Naive thymus-derived CD4-positive, alpha-beta T cell (primary cell): Measurements from ENCODE around the gene RNF13. TPM values are rescaled to one million over a fixed set of nuclear protein-coding genes. Genes with fewer than 3 reads are reported as not detected.

Experiments
- ATAC-seq: fragments of 150-1000 bp; cut with Tn5 transposase; 2 replicates; pipeline ENCODE4 v1.10.0; 2021; ENCODE audit warnings: mild to moderate bottlenecking, moderate library complexity
- CTCF ChIA-PET: fragments of 350-600 bp; sonication (Branson Sonifier 250); formaldehyde crosslinking; loops from one replicate; lab custom pipeline; 2021; ENCODE audit warnings: antibody characterized with exemption; lab: Charles Lee
- POLR2A ChIA-PET: fragments of 350-600 bp; sonication (Branson Sonifier 250); formaldehyde crosslinking; loops from one replicate; lab custom pipeline; 2021; ENCODE audit warnings: antibody characterized with exemption, inconsistent platforms; lab: Charles Lee
- DNase-seq, 9 donors: peaks; one replicate each; pipeline versions ENCODE4 v3.0.0 to v3.0.0-alpha.2; 2020 to 2022; ENCODE audit warnings: mixed read lengths in 1 of 9
- H3K27ac ChIP-seq: one replicate; pipeline ENCODE4 v1.7.0; 2013; ENCODE audit warnings: mild to moderate bottlenecking, low read depth, low read length, moderate library complexity
- H3K27me3 ChIP-seq, 2 donors: one replicate each; pipeline ENCODE4 v1.7.0; 2013; ENCODE audit warnings: low read length in 2 of 2, mild to moderate bottlenecking in 2 of 2, moderate library complexity in 2 of 2; ENCODE audit not compliant: control insufficient read depth in 2 of 2, insufficient read depth in 2 of 2
- H3K36me3 ChIP-seq, 3 experiments: 1 replicate in 2 of 3; 2 replicates in 1 of 3; pipeline ENCODE4 v1.7.0; 2013; ENCODE audit warnings: low read length in 3 of 3, mild to moderate bottlenecking in 3 of 3, moderate library complexity in 1 of 3; ENCODE audit not compliant: insufficient read depth in 3 of 3, control insufficient read depth in 2 of 3
- H3K4me1 ChIP-seq, 2 donors: one replicate each; pipeline ENCODE4 v1.7.0; 2013; ENCODE audit warnings: low read length in 2 of 2, mild to moderate bottlenecking in 2 of 2, moderate library complexity in 1 of 2; ENCODE audit not compliant: control insufficient read depth in 2 of 2, insufficient read depth in 2 of 2
- H3K4me3 ChIP-seq: 2 replicates; pipeline ENCODE4 v1.7.0; 2013; ENCODE audit warnings: mild to moderate bottlenecking, low read length
- H3K9me3 ChIP-seq, 3 experiments: 1 replicate in 2 of 3; 2 replicates in 1 of 3; pipeline ENCODE4 v1.7.0; 2013; ENCODE audit warnings: low read length in 3 of 3; ENCODE audit not compliant: control insufficient read depth in 2 of 3
- H3K27ac Mint-ChIP-seq, 9 donors: one replicate each; pipeline ENCODE4 v1.8.0; 2020 to 2022; ENCODE audit warnings: mixed read lengths in 9 of 9, mild to moderate bottlenecking in 8 of 9, moderate library complexity in 5 of 9, inconsistent platforms in 2 of 9
- H3K27me3 Mint-ChIP-seq, 5 donors: one replicate each; pipeline ENCODE4 v1.8.0; 2021 to 2022; ENCODE audit warnings: mixed read lengths in 5 of 5, mild to moderate bottlenecking in 1 of 5
- H3K36me3 Mint-ChIP-seq, 5 donors: one replicate each; pipeline ENCODE4 v1.8.0; 2020 to 2022; ENCODE audit warnings: mixed read lengths in 5 of 5, mild to moderate bottlenecking in 3 of 5, inconsistent platforms in 1 of 5
- H3K4me1 Mint-ChIP-seq, 7 donors: one replicate each; pipeline ENCODE4 v1.8.0; 2020 to 2022; ENCODE audit warnings: mixed read lengths in 7 of 7, mild to moderate bottlenecking in 3 of 7, inconsistent platforms in 1 of 7
- H3K4me3 Mint-ChIP-seq, 10 donors: one replicate each; pipeline ENCODE4 v1.8.0; 2020 to 2022; ENCODE audit warnings: mild to moderate bottlenecking in 10 of 10, mixed read lengths in 10 of 10, moderate library complexity in 6 of 10, inconsistent platforms in 2 of 10
- H3K9me3 Mint-ChIP-seq, 11 donors: one replicate each; pipeline ENCODE4 v1.8.0; 2020 to 2022; ENCODE audit warnings: mixed read lengths in 11 of 11, mild to moderate bottlenecking in 4 of 11, inconsistent platforms in 1 of 11, moderate library complexity in 1 of 11
- intact Hi-C, 2 donors: fragments of 100-400 bp; cut with micrococcal nuclease; formaldehyde crosslinking; loops; one replicate each; pipeline ENCODE4 v1.15.1; 2023
- polyA plus RNA-seq, 2 donors: library from polyadenylated mRNA; unstranded; fragments of 300-500 nt; fragmentation: Illumina TruSeq; gene quantifications; one replicate each; pipeline ENCODE4 v1.2.3, GENCODE V29; 2021
- total RNA-seq, 6 experiments: library from RNA in 5 of 6; stranded (reverse) in 5 of 6; gene quantifications; 1 replicate in 5 of 6; 2 replicates in 1 of 6; pipeline ENCODE4 v1.2.3 and lab custom pipeline; 2021 to 2026

RNF13 gene, protein sequence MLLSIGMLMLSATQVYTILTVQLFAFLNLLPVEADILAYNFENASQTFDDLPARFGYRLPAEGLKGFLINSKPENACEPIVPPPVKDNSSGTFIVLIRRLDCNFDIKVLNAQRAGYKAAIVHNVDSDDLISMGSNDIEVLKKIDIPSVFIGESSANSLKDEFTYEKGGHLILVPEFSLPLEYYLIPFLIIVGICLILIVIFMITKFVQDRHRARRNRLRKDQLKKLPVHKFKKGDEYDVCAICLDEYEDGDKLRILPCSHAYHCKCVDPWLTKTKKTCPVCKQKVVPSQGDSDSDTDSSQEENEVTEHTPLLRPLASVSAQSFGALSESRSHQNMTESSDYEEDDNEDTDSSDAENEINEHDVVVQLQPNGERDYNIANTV
- total RNA-seq (10 to 100 TPM; 41.2 to 68.5 (median 66.1) TPM), polyA plus RNA-seq (100 to 1,000 TPM; 106 to 131 TPM), total RNA-seq (lab: John Stamatoyannopoulos, UW) (31.0 reads per million, percentile 60 among the genes with 10 or more reads in this experiment)

- POLR2A ChIA-PET, result interaction anchor here (0.8 to 2.8 kb wide), 4 partner anchors 9 to 595 kb away, joined by 3 to 20 read pairs (median 5); partner anchors contain the start of genes COMMD2 and TSC22D2
- Histone ChIP-seq H3K9me3 (no peaks in the 10 kb centered on the region), H3K4me3 (peak within 1 kb of the TSS; percentile 95), H3K27ac (peak within 1 kb of the TSS; percentile 94), H3K36me3 (peaks cover 0 to 9% (median 0%) of the 10 kb centered on the region in 3 experiments), H3K4me1 (peaks cover 16 to 34% of the 10 kb centered on the region in 2 donors), H3K27me3 (no peaks in the 10 kb centered on the region)
- intact Hi-C loops, result loop anchor here (1.0 to 10.0 kb wide), 18 partner anchors 45 to 1392 kb away; partner anchors contain the start of genes COMMD2 (in 2 of the 2), ERICH6 (in 2 of the 2), GYG1 (in 2 of the 2) and HLTF (in 2 of the 2)
- H3K27me3 Mint-ChIP-seq, result peaks cover 0 to 14% (median 4%) of the 10 kb centered on the region in 5 donors
- peaks cover 0 to 16% (median 6%) of the 10 kb centered on the region in 5 donors for H3K36me3 Mint-ChIP-seq
- peak within 1 kb of the TSS; percentile 97 to 100 (median 99) for H3K27ac Mint-ChIP-seq
- peak within 1 kb of the TSS; percentile 96 to 100 (median 99) for H3K4me3 Mint-ChIP-seq
- DNase-seq, result peak; percentile 80 to 94 (median 92)
- CTCF ChIA-PET, result no interaction called here
- ATAC-seq, result peak; percentile 96
- no peaks in the 10 kb centered on the region for H3K9me3 Mint-ChIP-seq
- H3K4me1 Mint-ChIP-seq, result peaks cover 39 to 54% (median 47%) of the 10 kb centered on the region in 7 donors
Measured at GRCh38 chr3:149812606-149813366, at the start of gene RNF13. RNF13 (plus strand) TSS chr3:149813215; CDS start chr3:149846027, 32,812 bp downstream.

GRCh38 chr3:149763565-149764195 lies 49.3 kb upstream of the RNF13 start:
- Histone ChIP-seq H3K9me3 (no peaks in the 10 kb centered on the region), H3K36me3 (no peaks in the 10 kb centered on the region), H3K4me3 (no peak overlapping the region), H3K27ac (no peak overlapping the region), H3K27me3 (no peaks in the 10 kb centered on the region), H3K4me1 (no peaks in the 10 kb centered on the region)
- H3K27ac Mint-ChIP-seq, result no peak overlapping the region
- no peak for DNase-seq
- H3K36me3 Mint-ChIP-seq, result no peaks in the 10 kb centered on the region
- H3K27me3 Mint-ChIP-seq, result peaks cover 14 to 36% (median 16%) of the 10 kb centered on the region in 5 donors
- POLR2A ChIA-PET, result interaction anchor here (1.3 kb wide), 1 partner anchor 12 kb away, joined by 3 read pairs; the partner anchor contains the start of gene COMMD2
- H3K4me1 Mint-ChIP-seq, result peaks cover 0 to 2% (median 0%) of the 10 kb centered on the region in 7 donors
- intact Hi-C loops, result no loop called here
- no peaks in the 10 kb centered on the region for H3K9me3 Mint-ChIP-seq
- CTCF ChIA-PET, result no interaction called here
- no peak overlapping the region for H3K4me3 Mint-ChIP-seq
- no peak for ATAC-seq

DNA sequence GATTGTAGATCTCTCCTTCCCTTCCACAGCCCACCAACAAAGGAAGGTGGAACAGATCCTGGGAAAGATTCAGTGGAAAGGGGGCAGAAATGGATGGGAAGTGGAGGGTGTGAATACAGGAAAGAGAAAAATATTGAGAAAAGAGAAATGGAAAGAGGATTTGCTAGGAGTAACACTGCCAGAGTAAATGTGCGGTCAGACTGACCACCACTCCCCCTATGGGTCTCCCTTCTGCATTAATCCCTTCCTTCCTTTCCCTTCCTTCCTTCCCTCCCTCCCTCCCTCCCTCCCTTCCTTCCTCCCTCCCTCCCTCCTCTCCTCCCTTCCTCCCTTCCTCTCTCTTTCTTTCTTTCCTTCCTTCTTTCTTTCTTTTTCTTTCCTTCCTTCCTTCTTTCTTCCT lies 48.7 kb upstream of the RNF13 start:
- intact Hi-C loops, result no loop called here
- DNase-seq, result no peak
- POLR2A ChIA-PET, result interaction anchor here (1.3 to 1.4 kb wide), 2 partner anchors 13 kb away, joined by 3 to 5 read pairs; partner anchors contain the start of gene COMMD2
- H3K27me3 ChIP-seq, result no peaks in the 10 kb centered on the region
- no peaks in the 10 kb centered on the region for H3K9me3 Mint-ChIP-seq
- H3K4me1 Mint-ChIP-seq, result peaks cover 0 to 2% (median 0%) of the 10 kb centered on the region in 7 donors
- H3K4me3 ChIP-seq, result no peak overlapping the region
- no peaks in the 10 kb centered on the region for H3K9me3 ChIP-seq
- H3K4me3 Mint-ChIP-seq, result no peak overlapping the region
- no peaks in the 10 kb centered on the region for H3K36me3 Mint-ChIP-seq
- CTCF ChIA-PET, result no interaction called here
- no peak overlapping the region for H3K27ac ChIP-seq
- H3K27ac Mint-ChIP-seq, result no peak overlapping the region
- no peaks in the 10 kb centered on the region for H3K4me1 ChIP-seq
- ATAC-seq, result no peak
- no peaks in the 10 kb centered on the region for H3K36me3 ChIP-seq
- H3K27me3 Mint-ChIP-seq, result peaks cover 14 to 34% (median 19%) of the 10 kb centered on the region in 5 donors

DNA sequence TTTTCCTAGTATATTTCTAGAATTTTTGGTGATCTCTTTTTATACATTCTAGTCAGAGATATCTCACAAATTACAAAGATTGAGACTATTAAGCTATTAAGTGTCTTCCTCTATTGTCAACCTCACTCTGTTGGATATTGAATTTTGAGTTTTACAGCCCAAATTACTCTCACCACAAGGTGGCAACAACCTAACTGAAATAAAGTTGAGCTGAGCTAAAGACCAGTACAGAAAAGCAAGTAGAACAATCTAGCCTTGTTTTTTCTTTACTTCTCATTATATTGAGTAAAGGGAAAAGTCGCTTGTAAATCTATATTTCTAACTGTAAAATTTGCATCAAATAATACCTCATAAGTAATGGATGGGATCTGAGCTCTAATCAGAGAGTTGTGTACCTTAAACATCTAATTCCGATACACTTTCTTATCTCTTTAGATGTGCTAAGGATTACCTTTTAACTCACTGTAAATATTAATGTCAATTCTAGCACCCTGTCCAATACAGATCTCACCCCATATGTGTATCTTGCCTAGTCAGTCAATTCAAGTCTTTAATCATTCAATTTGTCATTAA lies 47.2 kb upstream of the RNF13 start:
- DNase-seq (no peak), ATAC-seq (no peak)
- POLR2A ChIA-PET, result interaction anchor here (0.5 to 1.4 kb wide), 2 partner anchors 15 to 42 kb away, joined by 3 to 5 read pairs; no protein-coding TSS in a partner anchor
- H3K9me3 ChIP-seq, result no peaks in the 10 kb centered on the region
- H3K27ac Mint-ChIP-seq, result no peak overlapping the region
- intact Hi-C loops, result loop anchor here in 1 of 2 donors (1.0 to 5.0 kb wide), 2 partner anchors 46 to 418 kb away; partner anchors contain the start of gene RNF13
- no peaks in the 10 kb centered on the region for H3K27me3 ChIP-seq
- H3K36me3 ChIP-seq, result no peaks in the 10 kb centered on the region
- H3K9me3 Mint-ChIP-seq, result no peaks in the 10 kb centered on the region
- H3K4me3 Mint-ChIP-seq, result no peak overlapping the region
- H3K4me3 ChIP-seq, result no peak overlapping the region
- CTCF ChIA-PET, result interaction anchor here (0.7 to 1.9 kb wide), 2 partner anchors 43 to 606 kb away, joined by 3 to 7 read pairs; no protein-coding TSS in a partner anchor
- peaks cover 0 to 2% (median 0%) of the 10 kb centered on the region in 7 donors for H3K4me1 Mint-ChIP-seq
- no peaks in the 10 kb centered on the region for H3K36me3 Mint-ChIP-seq
- peaks cover 8 to 30% (median 16%) of the 10 kb centered on the region in 5 donors for H3K27me3 Mint-ChIP-seq
- H3K27ac ChIP-seq, result no peak overlapping the region
- H3K4me1 ChIP-seq, result no peaks in the 10 kb centered on the region

- Histone ChIP-seq H3K4me3 (no peak overlapping the region), H3K36me3 (no peaks in the 10 kb centered on the region), H3K27me3 (no peaks in the 10 kb centered on the region), H3K27ac (no peak overlapping the region), H3K9me3 (no peaks in the 10 kb centered on the region), H3K4me1 (no peaks in the 10 kb centered on the region)
- no peak for DNase-seq
- ATAC-seq, result no peak
- Mint-ChIP-seq H3K4me3 (no peak overlapping the region), H3K27ac (no peak overlapping the region), H3K9me3 (no peaks in the 10 kb centered on the region), H3K4me1 (peaks cover 0 to 2% (median 0%) of the 10 kb centered on the region in 7 donors), H3K27me3 (peaks cover 12 to 36% (median 19%) of the 10 kb centered on the region in 5 donors), H3K36me3 (no peaks in the 10 kb centered on the region)
- ChIA-PET CTCF (no interaction called here), POLR2A (no interaction called here)
- intact Hi-C loops, result loop anchor here in 1 of 2 donors (5.0 kb wide), 1 partner anchor 45 kb away; the partner anchor contains the start of gene RNF13
Measured at GRCh38 chr3:149767720-149768119, 45.3 kb upstream of the RNF13 start.
